Measurements from ENCODE around the gene ADGRV1. TPM values are rescaled to one million over a fixed set of nuclear protein-coding genes. Genes with fewer than 3 reads are reported as not detected.

ADGRV1 gene
- total RNA-seq, 4 donors from 2014 or later, result 129 to 158 (median 145) TPM

GRCh38 chr5:91154338-91154737 is 595.7 kb downstream of the ADGRV1 start:
- no peak for DNase-seq
- TF ChIP-seq CTCF (IDR thresholded peaks at IDR 0.05), result no peak
- no peak for TF ChIP-seq POLR2A (IDR thresholded peaks at IDR 0.05)
- Histone ChIP-seq H3K4me1 (peaks cover 28 to 42% of the 10 kb centered on the region in 2 donors), H3K9me3 (no peaks in the 10 kb centered on the region), H3K4me3 (replicated peaks in 1 of 3) (no peak overlapping the region), H3K27ac (no peak overlapping the region), H3K27me3 (no peaks in the 10 kb centered on the region), H3K36me3 (no peaks in the 10 kb centered on the region)
- WGBS, 2 donors, result 98% methylated on average over 9 of the region's 9 CpGs
- intact Hi-C loops (cut with DNase I), result no loop called here

DNA sequence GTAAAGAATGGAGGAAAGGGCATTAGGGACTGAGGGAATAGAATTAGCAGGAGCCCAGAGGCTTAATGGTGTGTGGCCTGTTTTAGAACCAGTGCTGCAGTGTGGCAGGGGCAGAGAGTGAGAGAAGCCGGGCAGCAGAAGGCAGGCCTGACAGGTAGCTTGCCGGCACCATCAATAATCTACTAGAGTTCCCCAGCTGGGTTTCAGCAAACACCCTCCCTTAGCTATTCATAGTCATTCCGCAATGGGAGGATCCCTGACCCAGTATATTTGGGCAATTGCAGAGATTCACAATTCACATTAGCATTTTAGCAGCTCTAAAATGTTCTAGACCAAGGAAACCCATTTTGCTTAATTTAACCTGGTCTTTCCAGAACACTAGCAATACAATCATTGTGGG is 596.7 kb downstream of the ADGRV1 start:
- no peak for TF ChIP-seq POLR2A (IDR thresholded peaks at IDR 0.05)
- TF ChIP-seq CTCF (IDR thresholded peaks at IDR 0.05), result no peak
- no peak overlapping the region for H3K27ac ChIP-seq
- H3K4me3 ChIP-seq (replicated peaks in 1 of 3), result no peak overlapping the region
- peaks cover 27 to 37% of the 10 kb centered on the region in 2 donors for H3K4me1 ChIP-seq
- DNase-seq, result no peak
- H3K9me3 ChIP-seq, result no peaks in the 10 kb centered on the region
- H3K27me3 ChIP-seq, result no peaks in the 10 kb centered on the region
- 96 to 100% methylated on average over 3 of the region's 3 CpGs for WGBS, 2 donors
- intact Hi-C loops (cut with DNase I), result no loop called here
- H3K36me3 ChIP-seq, result no peaks in the 10 kb centered on the region

DNA sequence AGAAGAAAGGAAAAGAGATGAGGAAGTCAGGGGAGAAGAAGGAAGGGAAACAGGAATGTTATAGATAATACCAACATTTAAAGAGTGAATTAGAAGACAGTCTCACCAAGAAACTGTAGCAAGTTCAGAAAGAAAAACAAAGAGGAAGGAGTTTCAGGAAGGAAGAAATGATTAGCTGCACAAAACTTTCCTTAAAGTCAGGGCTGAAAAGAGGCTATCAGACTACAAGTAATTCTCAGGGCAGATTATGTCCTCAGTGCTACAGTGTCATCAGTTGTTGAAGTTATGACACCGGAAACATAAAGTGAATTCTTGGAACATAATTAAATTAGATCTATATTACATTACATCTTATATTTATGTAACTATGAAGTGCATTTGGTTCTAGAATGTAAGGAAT is 597.6 kb downstream of the ADGRV1 start:
- WGBS, 2 donors, result 90 to 96% methylated on average over 1 of the region's 1 CpG
- intact Hi-C loops (cut with DNase I), result no loop called here
- H3K27ac ChIP-seq, result peak overlapping the region in 1 of 3 donors; percentile 5

GRCh38 chr5:91158011-91158410 is 599.4 kb downstream of the ADGRV1 start:
- peaks cover 11 to 26% of the 10 kb centered on the region in 2 donors for H3K4me1 ChIP-seq
- H3K4me3 ChIP-seq (replicated peaks in 1 of 3), result no peak overlapping the region
- 28 to 42% methylated on average over 1 of the region's 1 CpG for WGBS, 2 donors
- no peaks in the 10 kb centered on the region for H3K27me3 ChIP-seq
- intact Hi-C loops (cut with DNase I), result no loop called here
- TF ChIP-seq CTCF (IDR thresholded peaks at IDR 0.05) (no peak), POLR2A (IDR thresholded peaks at IDR 0.05) (no peak)
- no peaks in the 10 kb centered on the region for H3K9me3 ChIP-seq
- DNase-seq, result peak; percentile 74 to 76
- H3K36me3 ChIP-seq, result no peaks in the 10 kb centered on the region
- peak overlapping the region; percentile 11 to 62 (median 21) for H3K27ac ChIP-seq

More for the DNA sequence above, 597.6 kb downstream of the ADGRV1 start:
- Histone ChIP-seq H3K9me3 (no peaks in the 10 kb centered on the region), H3K27me3 (no peaks in the 10 kb centered on the region), H3K4me3 (replicated peaks in 1 of 3) (no peak overlapping the region), H3K4me1 (peaks cover 17 to 28% of the 10 kb centered on the region in 2 donors), H3K36me3 (no peaks in the 10 kb centered on the region)
- TF ChIP-seq POLR2A (IDR thresholded peaks at IDR 0.05) (no peak), CTCF (IDR thresholded peaks at IDR 0.05) (no peak)
- no peak for DNase-seq

GRCh38 chr5:91159647-91160046 is 601.0 kb downstream of the ADGRV1 start:
- Histone ChIP-seq H3K4me1 (peaks cover 24 to 40% of the 10 kb centered on the region in 2 donors), H3K27me3 (no peaks in the 10 kb centered on the region), H3K9me3 (no peaks in the 10 kb centered on the region), H3K4me3 (replicated peaks in 1 of 3) (no peak overlapping the region), H3K27ac (no peak overlapping the region), H3K36me3 (no peaks in the 10 kb centered on the region)
- intact Hi-C loops (cut with DNase I), result no loop called here
- DNase-seq, result no peak
- whole genome bisulfite sequencing, 2 donors, result 94 to 96% methylated on average over 1 of the region's 1 CpG
- TF ChIP-seq CTCF (IDR thresholded peaks at IDR 0.05) (no peak), POLR2A (IDR thresholded peaks at IDR 0.05) (no peak)

Data from thyroid gland (tissue), 4 donors.